ENCODE results near the gene FZD7. TPM values are rescaled to one million over a fixed set of nuclear protein-coding genes. Genes with fewer than 3 reads are reported as not detected.

Gene FZD7
- total RNA-seq, 1 donor = 14.7 TPM

- no peak overlapping the region for H3K4me3 ChIP-seq (ENCODE audit: low read depth, low read length)
- DNase-seq (ENCODE audit: low read depth) = peak; percentile 42
- no peak for TF ChIP-seq CTCF (IDR thresholded peaks at IDR 0.05; ENCODE audit: insufficient read depth, low read depth, low read length)
Measured at GRCh38 chr2:202025816-202026215, 7.8 kb upstream of the FZD7 start.

GRCh38 chr2:202026507-202026906, 7.1 kb upstream of the FZD7 start:
- no peak for TF ChIP-seq CTCF (IDR thresholded peaks at IDR 0.05; ENCODE audit: insufficient read depth, low read depth, low read length)
- no peak overlapping the region for H3K4me3 ChIP-seq (ENCODE audit: low read depth, low read length)
- DNase-seq (ENCODE audit: low read depth) = no peak

GRCh38 chr2:202030691-202031090, 3.0 kb upstream of the FZD7 start:
- no peak for TF ChIP-seq CTCF (IDR thresholded peaks at IDR 0.05; ENCODE audit: insufficient read depth, low read depth, low read length)
- DNase-seq (ENCODE audit: low read depth) = no peak
- H3K4me3 ChIP-seq (ENCODE audit: low read depth, low read length) = no peak overlapping the region

GRCh38 chr2:202031246-202031951, 2.3 kb upstream of the FZD7 start:
- no peak for TF ChIP-seq CTCF (IDR thresholded peaks at IDR 0.05; ENCODE audit: insufficient read depth, low read depth, low read length)
- no peak for DNase-seq (ENCODE audit: low read depth)
- no peak overlapping the region for H3K4me3 ChIP-seq (ENCODE audit: low read depth, low read length)

- TF ChIP-seq CTCF (IDR thresholded peaks at IDR 0.05; ENCODE audit: insufficient read depth, low read depth, low read length) = no peak
- peak overlapping the region; percentile 79 for H3K4me3 ChIP-seq (ENCODE audit: low read depth, low read length)
- DNase-seq (ENCODE audit: low read depth) = peak; percentile 55
Measured at GRCh38 chr2:202032846-202033316, 774 bp upstream of the FZD7 start.

GRCh38 chr2:202034249-202035088, 814 bp downstream of the FZD7 start:
- H3K4me3 ChIP-seq (ENCODE audit: low read depth, low read length) = peak overlapping the region; percentile 71
- TF ChIP-seq CTCF (IDR thresholded peaks at IDR 0.05; ENCODE audit: insufficient read depth, low read depth, low read length) = no peak
- DNase-seq (ENCODE audit: low read depth) = peak; percentile 45
